Fibroblast of pulmonary artery (primary cell): ENCODE results near the gene MALT1.
A peak's percentile ranks its signal among the peaks of the same experiment; 100 is the strongest.

Experiments used
- DNase-seq: peaks from one replicate; pipeline ENCODE4 v3.0.0-alpha.2; 2010; ENCODE audit warnings: low read depth
- H3K4me3 ChIP-seq: replicated peaks from 2 replicates; pipeline ENCODE4 v1.5.1; 2011; ENCODE audit warnings: low read depth, mild to moderate bottlenecking, control low read depth, low read length, moderate library complexity
- CTCF ChIP-seq: IDR thresholded peaks from 2 replicates; pipeline ENCODE4 v1.5.1; 2011; ENCODE audit warnings: mild to moderate bottlenecking, control low read depth, low read length, inconsistent platforms; ENCODE audit errors: missing control alignments

MALT1 gene

GRCh38 chr18:58721566-58722239 lies 50.4 kb downstream of the MALT1 start:
- no peak for TF ChIP-seq CTCF
- H3K4me3 ChIP-seq: no peak overlapping the region
- no peak for DNase-seq

- DNase-seq: peak; percentile 58
- no peak for TF ChIP-seq CTCF
- no peak overlapping the region for H3K4me3 ChIP-seq
Measured at GRCh38 chr18:58723810-58724602, 52.7 kb downstream of the MALT1 start.

- TF ChIP-seq CTCF: no peak
- no peak for DNase-seq
- H3K4me3 ChIP-seq: no peak overlapping the region
Measured at GRCh38 chr18:58726671-58727070, 55.4 kb downstream of the MALT1 start.

- DNase-seq: peak; percentile 12
- no peak overlapping the region for H3K4me3 ChIP-seq
- TF ChIP-seq CTCF: no peak
Measured at GRCh38 chr18:58727776-58728500, 56.7 kb downstream of the MALT1 start.

- no peak for DNase-seq
- no peak for TF ChIP-seq CTCF
- no peak overlapping the region for H3K4me3 ChIP-seq
Measured at GRCh38 chr18:58728719-58729118, 57.5 kb downstream of the MALT1 start.

- no peak for TF ChIP-seq CTCF
- no peak for DNase-seq
Measured at GRCh38 chr18:58730618-58731017, 59.4 kb downstream of the MALT1 start.

More at GRCh38 chr18:58730618-58731017, 59.4 kb downstream of the MALT1 start:
- H3K4me3 ChIP-seq: no peak overlapping the region
